Stromal cell of bone marrow (primary cell): ENCODE measurements around the gene UBASH3B.
A peak's percentile ranks its signal among the peaks of the same experiment; 100 is the strongest.

Experiments used
- DNase-seq: peaks from one replicate; pipeline ENCODE4 v3.0.0-alpha.2; 2012; ENCODE audit warnings: low read depth

Gene UBASH3B

DNA sequence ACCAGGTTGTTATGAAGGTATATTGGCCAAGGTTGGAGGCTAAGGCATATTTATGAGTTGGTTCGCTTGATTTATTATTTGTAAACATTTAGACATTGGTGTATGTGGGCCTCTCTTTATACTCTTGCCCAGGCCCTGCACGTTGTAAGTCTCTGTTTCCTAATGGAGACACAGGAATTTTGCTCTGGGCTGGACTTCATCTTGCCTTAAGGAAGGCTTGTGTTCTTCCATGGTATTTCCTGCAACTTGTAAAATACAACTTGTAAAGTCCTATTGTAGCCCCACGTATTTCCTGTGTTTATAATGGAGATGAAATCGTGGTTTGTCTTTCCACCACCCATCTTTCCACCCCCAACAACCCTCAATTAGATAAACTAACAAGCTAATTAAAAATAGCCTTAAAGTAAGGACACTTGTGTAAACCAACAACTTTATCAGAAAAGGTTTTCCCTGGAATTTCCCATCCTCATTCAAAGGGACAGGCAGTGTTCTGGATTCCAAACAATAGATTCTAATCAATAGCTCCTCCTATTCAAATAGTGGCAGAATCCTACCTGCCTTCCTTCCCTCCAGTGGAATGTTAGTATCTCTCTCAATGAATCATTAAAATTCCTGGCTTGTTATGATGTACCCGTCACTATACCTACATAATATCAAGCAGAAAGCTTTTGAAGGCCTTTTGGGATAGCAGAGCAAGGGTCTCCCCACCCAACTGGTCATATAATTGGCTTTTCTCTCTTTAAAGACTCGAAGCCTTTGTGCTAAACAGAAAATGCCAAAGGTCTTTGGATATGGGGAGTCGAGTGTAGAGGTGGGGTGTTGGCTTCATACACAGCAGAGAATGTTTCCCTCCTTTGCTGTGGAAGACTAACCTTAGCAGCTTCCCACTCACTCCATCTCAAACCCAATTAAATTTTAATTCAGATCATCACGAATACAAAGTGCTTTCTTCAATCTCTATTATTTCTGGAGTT is 77.1 kb downstream of the UBASH3B start:
- DNase-seq, result no peak

DNA sequence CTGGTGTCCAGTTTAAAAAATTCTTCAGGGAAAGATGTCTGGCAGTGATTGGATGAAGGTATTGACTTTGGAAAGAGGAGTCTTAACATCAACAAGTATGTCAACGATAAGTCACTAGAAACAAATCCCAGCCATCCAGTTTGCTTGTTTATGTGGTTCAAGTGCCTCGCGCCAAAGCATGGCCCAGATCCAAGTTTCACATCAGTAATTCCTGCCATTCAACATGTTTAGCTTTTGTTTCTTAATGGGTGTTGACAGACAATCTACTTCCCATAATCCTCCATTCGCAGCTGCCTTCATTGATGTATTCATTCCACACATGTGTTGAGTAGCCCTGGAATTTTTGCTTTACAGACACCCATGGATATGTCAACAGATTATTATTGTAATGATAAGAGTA is 77.8 kb downstream of the UBASH3B start:
- peak; percentile 69 for DNase-seq

DNA sequence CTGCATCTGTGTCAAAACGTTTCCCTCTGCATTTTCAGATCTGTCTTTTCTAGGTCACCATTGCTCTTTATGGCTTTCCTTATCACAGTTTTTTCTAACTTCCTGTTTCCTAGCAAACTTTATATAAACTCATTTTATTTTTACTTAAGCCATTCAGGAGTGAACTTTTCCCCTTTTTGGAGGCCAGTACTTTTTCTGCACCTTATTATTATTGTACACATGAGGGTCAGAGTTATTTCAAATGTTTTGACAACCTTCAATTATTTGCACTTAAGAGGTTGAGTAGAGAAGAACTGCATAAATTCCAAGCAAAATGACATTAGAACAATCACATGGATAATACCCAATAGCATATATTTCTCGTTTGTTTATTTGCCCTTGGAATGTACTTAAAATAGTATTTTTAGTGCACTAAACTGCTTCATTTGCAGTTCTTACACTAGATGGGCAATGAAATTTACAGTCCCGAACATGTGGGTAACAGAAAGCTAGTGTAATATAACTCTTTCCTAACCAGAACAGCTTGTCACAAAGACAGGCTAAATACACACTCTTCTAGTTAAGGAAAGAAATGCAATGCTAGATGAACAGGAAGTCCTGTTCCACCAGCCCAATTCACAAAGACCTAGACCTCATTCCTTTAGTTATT is 79.5 kb downstream of the UBASH3B start:
- DNase-seq, result no peak

DNA sequence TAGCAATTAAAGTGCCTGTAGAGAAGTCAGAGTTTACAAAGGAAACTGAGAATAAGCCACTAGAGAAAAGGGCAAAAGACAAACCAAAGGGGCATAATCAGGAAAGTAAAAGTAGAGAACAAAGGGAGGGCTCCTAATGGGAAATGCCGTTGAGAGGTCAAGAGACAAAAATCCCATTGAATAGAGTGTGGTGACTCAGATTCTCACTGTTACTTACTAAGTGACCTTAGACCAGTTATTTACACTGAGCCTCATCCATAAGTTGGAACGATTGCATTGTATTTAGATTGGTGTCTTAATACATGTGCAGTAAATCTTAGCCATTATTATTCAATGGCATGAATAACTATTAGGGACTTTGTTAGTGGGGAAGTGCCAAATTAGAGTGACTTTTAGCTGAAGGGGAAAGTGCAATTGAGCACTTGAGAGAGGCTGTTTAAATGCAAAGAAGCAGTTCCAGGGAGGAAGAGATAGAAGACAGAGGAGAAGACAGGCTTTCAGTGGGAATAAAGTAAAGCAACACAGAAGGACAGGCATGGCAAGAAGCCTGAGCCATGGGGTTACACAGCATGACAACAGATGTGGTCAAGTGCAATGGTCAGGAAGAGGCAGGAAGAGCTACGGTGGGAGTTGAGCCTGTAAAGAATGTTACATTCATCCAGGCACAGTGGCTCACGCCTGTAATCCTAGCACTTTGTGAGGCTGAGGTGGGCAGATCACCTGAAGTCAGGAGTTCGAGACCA is 82.6 kb downstream of the UBASH3B start:
- DNase-seq, result no peak

DNA sequence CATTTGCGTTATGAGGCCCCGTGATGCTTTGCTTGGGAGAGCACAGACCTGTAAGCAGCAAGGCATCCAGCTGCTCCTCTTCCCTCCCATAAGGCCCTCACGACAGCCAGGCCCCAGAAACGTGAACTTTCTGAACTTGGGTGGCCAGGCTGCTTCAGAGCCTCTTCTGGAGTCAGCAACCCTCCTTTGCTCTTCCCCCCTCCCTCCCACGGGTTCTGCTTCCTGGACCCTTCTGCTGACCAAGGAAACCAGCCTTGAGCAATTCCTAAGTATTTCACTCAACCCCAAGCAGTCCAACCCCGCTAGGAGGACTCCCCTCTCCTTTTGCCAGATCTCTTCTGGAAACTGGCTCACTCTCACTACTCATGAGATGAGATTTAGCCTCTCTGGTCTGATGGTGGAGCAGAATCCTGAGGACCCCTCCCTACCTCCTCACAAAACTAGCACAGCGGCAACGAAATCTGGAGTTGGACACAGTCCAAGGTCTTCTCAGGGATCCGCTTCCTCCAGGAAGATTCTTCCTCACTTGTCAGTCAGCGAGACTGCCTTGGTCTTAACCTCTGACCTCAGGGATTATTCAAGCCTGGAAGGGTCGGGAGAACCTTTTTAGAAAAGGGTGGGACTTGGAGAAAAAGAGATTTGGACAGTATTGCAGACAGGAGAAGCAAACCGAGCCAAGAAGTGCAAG is 86.2 kb downstream of the UBASH3B start:
- peak; percentile 47 for DNase-seq

DNA sequence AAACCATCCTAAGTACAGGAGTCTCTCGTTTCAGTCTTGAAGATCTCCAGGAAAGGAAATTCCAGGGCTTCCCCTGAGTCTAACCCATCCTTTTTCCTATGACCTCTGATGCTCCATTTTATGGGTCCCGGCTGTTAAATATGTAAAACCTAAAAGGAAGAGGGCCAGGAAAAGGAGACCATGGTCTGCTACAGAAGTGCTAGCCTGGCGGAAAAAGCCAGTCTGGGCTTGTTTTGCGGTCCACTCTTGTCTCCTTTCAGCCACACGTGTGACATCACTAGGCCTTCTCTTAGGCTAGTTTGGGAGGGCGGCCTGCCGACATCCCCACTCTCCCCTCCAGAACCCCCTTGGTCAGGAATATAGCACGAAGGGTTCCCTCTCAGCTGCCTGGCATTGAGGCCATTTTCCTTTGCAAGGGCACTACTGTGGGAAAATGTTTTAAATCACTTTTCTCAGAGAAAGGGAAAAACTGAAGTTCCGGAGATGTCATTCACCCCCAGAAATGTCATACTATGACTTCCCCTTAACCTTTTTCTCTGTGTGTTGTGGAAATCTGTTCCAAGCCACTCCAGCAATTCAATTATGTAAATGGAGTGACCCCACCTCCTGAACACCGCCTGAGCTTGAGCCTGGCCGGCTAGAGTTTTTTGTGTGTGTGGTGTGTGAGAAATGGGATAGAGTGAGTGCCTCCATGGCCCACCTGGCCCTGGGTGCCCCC is 86.9 kb downstream of the UBASH3B start:
- no peak for DNase-seq

DNA sequence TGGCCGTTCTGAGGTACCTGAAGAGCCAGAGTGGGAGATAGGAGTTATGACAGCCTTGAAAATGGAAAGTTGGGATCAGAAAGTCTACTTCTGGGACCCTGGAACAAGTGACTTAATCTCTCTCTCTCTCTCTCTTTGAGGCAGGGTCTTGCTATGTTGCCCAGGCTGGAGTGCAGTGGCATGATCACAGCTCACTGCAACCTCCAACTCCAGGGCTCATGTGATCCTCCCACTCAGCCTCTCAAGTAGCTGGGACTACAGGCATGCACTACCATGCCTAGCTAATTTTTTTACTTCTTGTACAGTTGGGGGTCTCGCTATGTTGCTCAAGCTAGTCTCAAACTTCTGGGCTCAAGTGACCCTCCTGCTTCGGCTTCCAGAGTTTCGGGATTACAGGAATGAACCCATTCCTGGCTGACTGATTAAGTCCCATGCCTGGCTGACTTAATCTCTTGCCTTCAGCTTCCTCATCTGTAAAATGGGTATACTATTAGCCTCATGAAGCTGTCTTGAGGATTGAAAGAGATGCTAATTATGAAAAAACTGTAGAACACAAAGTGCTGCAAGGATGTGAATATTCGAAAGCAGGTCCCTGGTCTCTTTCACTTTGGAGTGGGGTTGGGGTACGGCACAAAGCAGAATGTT is 87.7 kb downstream of the UBASH3B start:
- no peak for DNase-seq

DNA sequence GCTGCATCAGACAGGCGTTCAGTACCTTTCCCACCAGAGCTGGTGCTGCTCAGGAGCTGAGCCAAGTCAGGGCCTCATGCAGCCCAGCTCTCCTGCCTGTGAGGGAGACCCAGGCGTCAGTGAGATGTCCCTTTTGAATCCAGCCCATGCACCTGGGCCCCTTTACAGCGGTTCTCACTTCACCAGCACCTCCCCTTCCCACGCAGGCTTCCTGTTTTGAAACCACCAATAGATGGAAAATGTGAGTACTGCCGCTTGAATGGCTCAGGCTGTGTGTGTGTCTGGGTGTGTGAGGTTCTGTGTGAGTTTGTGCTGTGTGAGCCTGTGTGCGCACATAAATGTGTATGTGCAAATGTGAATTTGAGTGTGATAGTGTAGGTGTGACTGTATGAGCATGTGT is 88.4 kb downstream of the UBASH3B start:
- DNase-seq, result no peak

DNA sequence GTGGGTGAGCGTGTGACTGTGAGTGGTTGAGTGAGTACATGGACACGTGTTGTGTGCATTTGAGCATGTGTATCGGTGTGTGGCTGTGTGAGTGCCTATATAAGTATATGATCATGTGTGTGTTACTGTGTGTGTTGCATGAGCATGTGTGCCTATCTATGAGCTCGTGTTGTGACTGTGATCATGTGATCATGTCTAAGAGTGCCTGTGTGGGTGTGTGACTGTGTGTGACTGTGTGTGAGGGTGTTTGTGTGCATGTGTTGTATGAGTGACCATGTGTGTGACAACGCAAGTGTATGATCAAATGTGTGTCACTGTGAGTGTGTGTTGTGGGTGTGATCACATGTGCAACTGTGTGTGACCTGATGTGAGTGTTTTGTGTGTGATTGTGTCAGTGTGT is 88.8 kb downstream of the UBASH3B start:
- DNase-seq, result no peak

DNA sequence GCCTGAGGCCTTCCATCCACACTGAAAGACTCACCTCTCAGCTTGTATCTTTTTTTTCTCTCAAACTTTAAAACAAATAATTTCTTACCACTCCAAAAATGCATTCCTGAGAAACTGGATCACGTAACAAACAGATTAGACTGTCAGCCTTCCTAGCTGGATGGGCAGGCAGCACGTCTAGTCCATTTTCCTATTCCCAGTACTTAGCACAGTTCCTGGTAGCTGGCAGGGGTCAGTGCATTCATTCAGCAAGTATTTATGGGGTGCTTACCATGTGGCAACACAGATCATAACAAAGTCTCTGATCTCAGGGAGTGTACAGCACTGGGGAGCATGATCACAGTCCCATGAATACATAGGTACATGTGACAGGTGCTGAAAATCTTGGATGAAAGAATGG is 89.6 kb downstream of the UBASH3B start:
- no peak for DNase-seq

DNA sequence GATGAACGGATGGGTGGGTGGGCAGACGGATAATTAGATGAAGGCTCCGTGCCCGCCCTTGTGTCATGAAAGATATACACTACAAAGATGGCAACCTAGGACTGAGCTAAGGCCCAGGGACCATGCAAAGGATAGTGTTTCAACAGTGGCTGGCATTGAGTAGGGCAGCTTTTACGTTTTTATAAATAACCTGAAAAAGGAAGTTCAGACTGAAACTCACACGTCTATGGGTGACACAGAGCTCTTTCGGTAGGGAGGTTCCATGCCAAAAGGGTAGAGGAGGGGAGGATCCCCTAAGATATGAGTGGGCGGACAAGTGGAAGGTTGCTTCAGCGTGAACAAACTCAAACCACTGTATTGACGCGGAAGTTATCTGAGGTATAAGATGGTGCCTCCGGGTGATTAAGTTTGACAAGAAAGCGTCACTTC is 90.5 kb downstream of the UBASH3B start:
- DNase-seq, result no peak

DNA sequence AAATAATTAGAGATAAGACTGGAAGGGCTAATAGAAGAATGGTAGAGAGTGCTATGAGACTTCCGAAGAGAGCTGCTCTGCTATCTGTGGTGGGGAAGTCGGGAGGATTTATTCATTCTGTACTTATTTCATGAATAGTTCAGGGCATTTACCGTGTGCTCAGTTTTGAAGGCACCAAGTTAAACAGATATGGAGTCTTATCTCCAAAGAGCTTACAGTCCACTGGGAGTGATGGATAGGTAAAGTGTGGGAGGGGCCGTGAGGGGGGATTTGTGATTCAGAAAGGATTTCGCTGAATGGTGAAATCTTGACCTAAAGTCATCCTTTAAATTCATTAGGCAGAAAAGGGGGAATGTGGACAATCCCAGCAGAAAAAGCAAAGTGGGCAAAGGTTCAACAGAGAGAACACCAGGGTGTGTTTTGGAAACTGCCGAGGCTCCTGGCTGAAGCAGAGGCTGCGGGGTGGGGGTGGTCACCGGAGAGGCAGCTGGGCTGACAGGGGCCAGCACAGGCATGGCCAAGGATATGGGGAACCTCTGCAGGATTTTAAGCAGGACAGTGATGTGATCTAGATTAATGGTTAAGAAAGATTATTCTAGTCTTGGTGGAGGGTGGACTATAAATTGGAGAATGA is 91.2 kb downstream of the UBASH3B start:
- no peak for DNase-seq

DNA sequence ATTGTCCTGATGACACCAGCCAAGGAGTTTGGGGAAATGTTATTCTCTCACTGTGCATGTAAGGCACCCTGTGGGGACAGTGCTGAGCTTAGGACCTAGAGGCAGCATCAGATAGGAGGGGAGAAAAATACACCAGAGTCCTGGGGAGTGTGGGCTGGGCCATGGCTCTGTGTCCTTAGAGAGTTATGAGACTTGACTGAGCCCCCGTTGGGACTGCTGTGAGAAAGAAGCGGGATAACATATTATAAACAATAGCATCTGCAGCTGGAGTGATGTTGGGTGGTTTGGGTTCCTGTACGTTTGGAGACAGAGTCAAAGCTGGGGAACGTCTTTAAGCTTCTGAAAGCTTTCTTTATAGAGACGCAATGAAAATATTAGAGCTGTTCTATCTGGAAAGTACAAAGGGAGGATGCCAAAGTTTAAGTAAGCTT is 91.8 kb downstream of the UBASH3B start:
- DNase-seq, result no peak

DNA sequence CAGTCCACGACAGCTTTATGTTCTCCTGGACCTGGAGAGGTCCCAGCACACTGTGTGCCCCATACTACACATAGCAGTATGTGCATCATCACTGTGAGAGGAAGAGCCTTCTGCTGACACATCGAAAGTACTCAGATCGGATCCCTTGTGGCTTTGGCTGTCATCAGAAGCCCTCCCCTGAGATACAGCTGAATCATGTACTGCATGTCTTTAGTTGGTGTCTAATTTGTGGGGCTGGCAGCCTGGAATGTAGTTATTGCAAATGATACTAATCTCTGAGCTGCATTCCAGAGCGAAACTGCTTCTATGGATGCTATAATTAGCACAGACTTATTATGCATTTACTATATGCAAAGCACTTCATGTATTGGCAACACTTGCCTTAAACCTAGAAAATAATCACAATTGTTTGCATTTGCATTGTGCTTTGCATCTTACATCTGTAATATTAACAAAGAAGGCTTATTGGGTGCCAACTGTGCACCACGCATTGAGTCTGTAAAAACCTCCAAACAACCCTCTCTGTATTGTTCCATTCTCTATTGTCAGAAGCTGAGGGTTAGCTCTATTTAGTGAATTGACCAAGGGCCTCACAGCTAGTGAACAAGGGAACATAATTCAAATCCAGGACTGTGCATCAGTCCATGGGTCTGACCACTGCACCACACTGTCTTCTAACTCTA is 93.6 kb downstream of the UBASH3B start:
- peak; percentile 68 for DNase-seq

DNA sequence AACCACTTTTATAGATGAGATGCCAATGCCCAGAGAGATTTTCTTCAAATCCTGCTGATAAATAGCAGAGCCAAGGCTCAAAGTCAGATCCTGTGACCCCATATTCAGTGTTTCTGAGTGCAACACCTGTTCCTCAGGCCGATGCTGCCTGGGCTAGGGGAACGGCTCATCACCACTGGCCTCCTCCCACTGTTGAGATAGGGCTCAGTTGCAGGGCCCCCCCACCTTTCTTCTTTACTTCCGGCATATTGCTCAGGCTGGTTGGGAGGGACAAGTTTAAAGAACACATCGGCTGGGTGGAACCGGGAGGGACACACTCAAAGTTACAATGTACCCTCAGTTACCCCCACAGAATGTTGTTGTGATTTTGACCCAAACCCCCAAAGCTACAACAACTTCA is 94.5 kb downstream of the UBASH3B start:
- DNase-seq, result no peak

DNA sequence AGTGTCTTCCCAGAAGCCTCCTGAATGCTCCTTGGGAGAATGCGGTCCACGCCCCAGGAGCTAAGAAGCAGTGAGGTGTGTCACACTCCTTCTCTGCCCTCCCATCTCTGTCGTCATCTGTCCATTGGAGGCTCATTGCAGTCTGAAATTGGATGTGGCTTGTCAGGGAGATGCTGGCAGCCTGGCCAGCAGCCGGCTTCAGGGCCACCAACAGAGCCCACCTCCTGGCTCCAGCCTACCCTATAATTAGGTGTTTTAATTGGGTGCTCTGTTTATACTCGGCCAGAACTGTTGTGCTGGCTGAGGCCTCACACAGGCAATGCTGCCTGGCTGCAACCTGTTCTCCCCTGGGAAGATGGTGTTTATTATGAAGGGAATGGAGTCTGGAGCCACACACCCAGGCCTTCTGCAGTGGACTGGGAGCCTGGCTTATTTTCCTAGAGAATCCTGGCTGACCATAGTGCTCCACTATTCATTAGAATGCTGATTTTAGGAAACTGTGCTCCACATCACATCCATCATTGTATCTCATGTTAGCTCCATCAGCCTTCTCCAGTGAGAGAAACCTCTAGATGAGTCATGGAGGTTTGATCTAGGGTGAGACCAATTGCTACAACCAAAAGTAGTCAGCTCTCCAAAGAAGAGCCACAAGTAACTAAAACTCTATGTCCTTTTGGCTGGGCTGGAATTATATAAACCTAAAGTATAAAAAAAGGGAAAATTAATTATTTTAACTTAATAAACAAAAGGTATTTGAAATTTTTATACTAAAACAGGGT is 96.0 kb downstream of the UBASH3B start:
- no peak for DNase-seq

DNA sequence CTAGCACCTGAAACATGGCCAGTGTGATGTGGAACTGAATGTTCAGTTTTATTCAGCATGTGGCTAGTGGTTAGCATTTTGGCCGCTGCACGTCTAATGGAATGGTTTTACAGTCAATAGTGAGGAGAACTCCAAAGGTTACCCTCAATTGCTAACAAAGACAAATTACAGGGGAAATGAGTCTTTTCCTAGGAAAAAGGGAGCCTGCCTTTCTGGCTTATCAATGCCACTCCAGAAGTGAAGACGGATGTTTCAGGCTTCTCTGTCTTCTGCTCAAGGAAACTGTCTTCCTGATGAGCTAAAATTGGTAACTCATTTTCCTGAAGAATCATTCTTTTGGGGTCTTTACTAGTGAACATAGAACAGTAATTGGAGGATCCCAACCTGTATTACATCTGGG is 98.5 kb downstream of the UBASH3B start:
- no peak for DNase-seq

DNA sequence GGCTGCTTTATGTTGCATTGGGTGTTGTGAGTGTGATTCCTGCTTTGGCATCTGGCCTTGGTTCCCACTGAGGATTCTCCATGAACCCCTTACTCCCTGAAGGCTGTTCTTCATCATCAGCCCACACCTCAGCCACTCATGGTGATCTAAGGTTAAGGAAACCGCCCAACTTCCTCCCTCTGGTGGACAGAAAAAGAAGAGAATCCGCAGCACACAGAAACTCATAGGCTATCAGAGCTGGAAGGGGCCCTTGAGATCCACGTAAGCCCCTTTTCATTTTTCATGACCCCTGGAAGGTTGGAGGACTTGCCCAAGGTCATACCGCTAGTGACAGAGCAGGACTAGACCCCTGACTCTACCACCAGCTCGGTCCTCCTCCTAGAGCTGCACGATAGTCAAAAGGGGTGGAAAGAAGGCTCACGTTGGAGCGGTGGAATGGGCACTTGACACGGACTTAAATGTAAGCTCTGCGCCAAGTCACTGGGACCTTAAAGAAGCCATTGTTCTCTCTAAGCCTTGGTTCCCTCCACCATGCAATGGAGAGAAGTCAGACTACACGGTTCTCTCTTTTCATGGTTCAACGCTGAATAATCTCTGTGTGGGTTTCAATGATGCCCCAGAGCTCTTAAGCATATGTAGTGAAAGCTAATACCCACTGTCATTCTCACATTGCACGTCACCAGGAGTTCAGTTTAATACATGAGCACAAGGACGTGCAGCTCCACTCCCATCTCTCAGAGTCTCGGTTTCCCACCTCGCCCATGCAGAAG is 99.2 kb downstream of the UBASH3B start:
- no peak for DNase-seq
